ENCODE measurements around the gene NEU2. TPM values are rescaled to one million over a fixed set of nuclear protein-coding genes. Genes with fewer than 3 reads are reported as not detected.

Gene NEU2
- not detected in 2 replicates for total RNA-seq

GRCh38 chr2:233032551-233033320, at the start of gene NEU2:
NEU2 (plus strand) TSS chr2:233032672; CDS start chr2:233032672, 0 bp downstream.

GRCh38 chr2:233013027-233013461, 19.4 kb upstream of the NEU2 start, which contains the start of gene NGEF:
NGEF (minus strand) TSS chr2:233013256; CDS start chr2:232974890, 38,366 bp downstream.

GRCh38 chr2:233059797-233060500, 27.5 kb downstream of the NEU2 start, which contains the start of gene INPP5D:
INPP5D (plus strand) TSS chr2:233060342; CDS start chr2:233060479, 137 bp downstream.

Other genes with a start within 250 kb of the NEU2 start
- 0.34 and 1.1 TPM in 2 replicates for gene SNORC, start 162.4 kb upstream of the NEU2 start, total RNA-seq
- 0.68 and 2.1 TPM in 2 replicates for gene NGEF, start 19.4 kb upstream of the NEU2 start, total RNA-seq
- gene INPP5D, start 27.7 kb downstream of the NEU2 start, total RNA-seq = 29.7 and 88.3 TPM in 2 replicates
- 28.7 and 45.5 TPM in 2 replicates for gene ATG16L1, start 219.0 kb downstream of the NEU2 start, total RNA-seq

Data from nasal cavity respiratory epithelium epithelial cell of viscerocranial mucosa (primary cell).